ENCODE measurements around the gene ECHDC3.

The ECHDC3 gene

GRCh38 chr10:11754620-11755019 lies 12.4 kb downstream of the ECHDC3 start:
- no peak for DNase-seq

- DNase-seq: no peak
Measured at GRCh38 chr10:11755512-11756263, 13.5 kb downstream of the ECHDC3 start.

GRCh38 chr10:11756766-11757315 lies 14.7 kb downstream of the ECHDC3 start:
- no peak for DNase-seq

- DNase-seq: peak; percentile 90
Measured at GRCh38 chr10:11757454-11757820, 15.3 kb downstream of the ECHDC3 start.

- peak; percentile 89 for DNase-seq
Measured at GRCh38 chr10:11757821-11758463, 15.8 kb downstream of the ECHDC3 start.

GRCh38 chr10:11758527-11759236 lies 16.5 kb downstream of the ECHDC3 start:
- DNase-seq: no peak

GRCh38 chr10:11759347-11759746 lies 17.2 kb downstream of the ECHDC3 start:
- DNase-seq: no peak

GRCh38 chr10:11760151-11760550 lies 18.0 kb downstream of the ECHDC3 start:
- DNase-seq: no peak

GRCh38 chr10:11760861-11761260 lies 18.7 kb downstream of the ECHDC3 start:
- no peak for DNase-seq

- no peak for DNase-seq
Measured at GRCh38 chr10:11761431-11761830, 19.2 kb downstream of the ECHDC3 start.

GRCh38 chr10:11762706-11763500 lies 20.7 kb downstream of the ECHDC3 start:
- no peak for DNase-seq

GRCh38 chr10:11763501-11763861 lies 21.3 kb downstream of the ECHDC3 start:
- no peak for DNase-seq

GRCh38 chr10:11765141-11765540 lies 23.0 kb downstream of the ECHDC3 start:
- DNase-seq: no peak

GRCh38 chr10:11772575-11773288 lies 30.6 kb downstream of the ECHDC3 start:
- peak; percentile 85 for DNase-seq

GRCh38 chr10:11773761-11774441 lies 31.7 kb downstream of the ECHDC3 start:
- peak; percentile 33 for DNase-seq

GRCh38 chr10:11775412-11775811 lies 33.2 kb downstream of the ECHDC3 start:
- no peak for DNase-seq

GRCh38 chr10:11776080-11776479 lies 33.9 kb downstream of the ECHDC3 start:
- no peak for DNase-seq

GRCh38 chr10:11781114-11781513 lies 38.9 kb downstream of the ECHDC3 start:
- no peak for DNase-seq

- DNase-seq: peak; percentile 82
Measured at GRCh38 chr10:11782793-11783557, 40.8 kb downstream of the ECHDC3 start.

- DNase-seq: no peak
Measured at GRCh38 chr10:11783558-11783865, 41.3 kb downstream of the ECHDC3 start.

GRCh38 chr10:11787374-11787773 lies 45.2 kb downstream of the ECHDC3 start:
- no peak for DNase-seq
